Peyer's patch (tissue), 4 donors: ENCODE results near the gene SPATA12.

Experiments
- CTCF ChIP-seq, 6 experiments: fragments of 450-650 bp in 4 of 6; fragments of 200-600 bp in 2 of 6; sonication (generic) in 1 of 6; IDR thresholded peaks; one replicate each; pipeline ENCODE4 v1.5.1; 2017 to 2019; ENCODE audit warnings: antibody characterized with exemption in 6 of 6, mild to moderate bottlenecking in 3 of 6, moderate library complexity in 1 of 6
- POLR2A ChIP-seq, 2 donors: fragments of 450-650 bp; IDR thresholded peaks; one replicate each; pipeline ENCODE4 v1.5.1; 2017; ENCODE audit warnings: antibody characterized with exemption in 2 of 2, mild to moderate bottlenecking in 2 of 2, moderate library complexity in 2 of 2

GRCh38 chr3:57030721-57031120 is 29.7 kb upstream of the SPATA12 start:
- TF ChIP-seq POLR2A (IDR thresholded peaks at IDR 0.05) = no peak
- TF ChIP-seq CTCF (IDR thresholded peaks at IDR 0.05) = no peak
